GM18861 (cell line): ENCODE measurements around the gene PRELP.
"Not testable (repeated sequence)": the region's sequence is repeated elsewhere in the genome, so short reads cannot be mapped to it uniquely, and the experiment has no call there.

ENCODE experiments used
- ATAC-seq: cut with Tn5 transposase; IDR thresholded peaks from one replicate; pipeline ENCODE4 v1.9.1; 2021; ENCODE audit not compliant: unreplicated experiment

PRELP gene

GRCh38 chr1:203504400-203505250, 29.0 kb downstream of the PRELP start:
- ATAC-seq: no peak

- no peak for ATAC-seq
Measured at GRCh38 chr1:203505526-203506204, 30.1 kb downstream of the PRELP start.

- no peak for ATAC-seq
Measured at GRCh38 chr1:203506858-203507626, 31.4 kb downstream of the PRELP start.

GRCh38 chr1:203507759-203508158, 32.2 kb downstream of the PRELP start:
- no peak for ATAC-seq

GRCh38 chr1:203508463-203509073, 33.0 kb downstream of the PRELP start:
- no peak for ATAC-seq

GRCh38 chr1:203509135-203509534, 33.5 kb downstream of the PRELP start:
- no peak for ATAC-seq

- no peak for ATAC-seq
Measured at GRCh38 chr1:203511513-203511912, 35.9 kb downstream of the PRELP start.

GRCh38 chr1:203511930-203512329, 36.3 kb downstream of the PRELP start:
- no peak for ATAC-seq

- ATAC-seq: no peak
Measured at GRCh38 chr1:203512517-203512847, 36.9 kb downstream of the PRELP start.

- ATAC-seq: no peak
Measured at GRCh38 chr1:203512848-203513584, 37.4 kb downstream of the PRELP start.

- no peak for ATAC-seq
Measured at GRCh38 chr1:203513585-203514031, 38.0 kb downstream of the PRELP start.

GRCh38 chr1:203516184-203516583, 40.6 kb downstream of the PRELP start:
- no peak for ATAC-seq

- no peak for ATAC-seq
Measured at GRCh38 chr1:203516906-203517305, 41.3 kb downstream of the PRELP start.

- no peak for ATAC-seq
Measured at GRCh38 chr1:203517426-203518110, 42.0 kb downstream of the PRELP start.

GRCh38 chr1:203518139-203518538, 42.5 kb downstream of the PRELP start:
- ATAC-seq: not testable (repeated sequence)

GRCh38 chr1:203518541-203518940, 42.9 kb downstream of the PRELP start:
- no peak for ATAC-seq

- ATAC-seq: no peak
Measured at GRCh38 chr1:203519053-203519840, 43.6 kb downstream of the PRELP start.

GRCh38 chr1:203519896-203520295, 44.3 kb downstream of the PRELP start:
- ATAC-seq: no peak

GRCh38 chr1:203520315-203520714, 44.7 kb downstream of the PRELP start:
- no peak for ATAC-seq
